RWPE2 (cell line): Measurements from ENCODE around the gene GMEB2.

Experiments
- ATAC-seq: fragments of 200-7000 bp; cut with Tn5 transposase; 3 replicates; pipeline ENCODE4 v1.9.1; 2021; ENCODE audit warnings: low read depth
- DNase-seq: peaks from one replicate; pipeline ENCODE4 v3.0.0-alpha.2; 2020; ENCODE audit warnings: low spot score
- H3K27ac ChIP-seq: fragments of 450-650 bp; 2 replicates; pipeline ENCODE4 v1.5.1; 2017; ENCODE audit warnings: mild to moderate bottlenecking; ENCODE audit not compliant: poor library complexity, severe bottlenecking
- H3K27me3 ChIP-seq: fragments of 250-450 bp; sonication (Bioruptor Pico); 2 replicates; pipeline ENCODE4 v1.5.1; 2021; ENCODE audit warnings: mild to moderate bottlenecking, moderate library complexity; ENCODE audit not compliant: insufficient read depth, poor library complexity, severe bottlenecking
- H3K36me3 ChIP-seq: fragments of 250-450 bp; sonication (Bioruptor Pico); 2 replicates; pipeline ENCODE4 v1.5.1; 2020; ENCODE audit warnings: low read depth, mild to moderate bottlenecking, moderate library complexity
- H3K4me1 ChIP-seq: fragments of 250-450 bp; sonication (Bioruptor Pico); 2 replicates; pipeline ENCODE4 v1.5.1; 2021; ENCODE audit warnings: mild to moderate bottlenecking, moderate library complexity; ENCODE audit not compliant: insufficient read depth, poor library complexity, severe bottlenecking
- H3K4me3 ChIP-seq: fragments of 250-450 bp; sonication (Bioruptor Pico); 2 replicates; pipeline ENCODE4 v1.5.1; 2021; ENCODE audit warnings: mild to moderate bottlenecking, moderate library complexity; ENCODE audit not compliant: severe bottlenecking
- H3K9me3 ChIP-seq: fragments of 250-450 bp; sonication (Bioruptor Pico); 2 replicates; pipeline ENCODE4 v1.5.1; 2021; ENCODE audit warnings: mild to moderate bottlenecking, moderate library complexity; ENCODE audit not compliant: severe bottlenecking
- CTCF ChIP-seq: fragments of 450-650 bp; IDR thresholded peaks from one replicate; pipeline ENCODE4 v1.5.1; 2017; ENCODE audit warnings: mild to moderate bottlenecking, moderate library complexity; ENCODE audit not compliant: poor library complexity, severe bottlenecking

Gene GMEB2

DNA sequence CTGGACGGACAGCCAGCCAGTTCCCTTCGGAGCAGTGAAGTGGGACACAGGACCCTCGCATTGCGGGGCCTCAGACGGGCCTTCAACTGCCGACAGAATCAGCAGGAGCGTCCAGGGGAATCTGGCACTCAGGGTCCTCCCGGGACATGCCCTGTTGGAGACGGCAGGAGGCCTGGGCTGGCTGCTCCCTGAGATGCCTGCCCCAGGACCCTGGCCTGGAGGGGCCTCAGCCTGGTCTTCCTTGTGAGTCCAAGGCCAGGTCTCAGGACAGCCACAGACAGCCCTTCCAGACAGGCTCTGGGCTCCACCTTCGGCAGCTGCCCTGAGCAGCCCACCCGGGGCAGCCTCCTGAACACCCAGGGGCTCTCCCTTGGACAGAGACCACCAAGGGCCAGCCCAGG lies 38.3 kb downstream of the GMEB2 start:
- no peaks in the 10 kb centered on the region for H3K9me3 ChIP-seq
- no peak for TF ChIP-seq CTCF
- H3K4me3 ChIP-seq = no peak overlapping the region
- DNase-seq (peak; percentile 84), ATAC-seq (peak; percentile 6; the same call in 2 of the 3 replicates)
- H3K4me1 ChIP-seq = no peaks in the 10 kb centered on the region
- no peaks in the 10 kb centered on the region for H3K27me3 ChIP-seq
- H3K27ac ChIP-seq = no peak overlapping the region
- peaks cover 20% of the 10 kb centered on the region for H3K36me3 ChIP-seq

- no peaks in the 10 kb centered on the region for H3K4me1 ChIP-seq
- H3K9me3 ChIP-seq = no peaks in the 10 kb centered on the region
- H3K36me3 ChIP-seq = peaks cover 17% of the 10 kb centered on the region
- peak; percentile 81 for DNase-seq
- H3K27me3 ChIP-seq = no peaks in the 10 kb centered on the region
- H3K4me3 ChIP-seq = no peak overlapping the region
- ATAC-seq = no peak
- no peak for TF ChIP-seq CTCF
- no peak overlapping the region for H3K27ac ChIP-seq
Measured at GRCh38 chr20:63587776-63588591, 38.9 kb downstream of the GMEB2 start.

GRCh38 chr20:63587256-63587655 lies 39.6 kb downstream of the GMEB2 start:
- Histone ChIP-seq H3K4me3 (no peak overlapping the region), H3K4me1 (no peaks in the 10 kb centered on the region), H3K36me3 (peaks cover 15% of the 10 kb centered on the region; the same call in 1 of the 2 replicates), H3K27me3 (no peaks in the 10 kb centered on the region), H3K27ac (no peak overlapping the region), H3K9me3 (no peaks in the 10 kb centered on the region)
- ATAC-seq = no peak
- TF ChIP-seq CTCF = no peak
- DNase-seq = peak; percentile 70

GRCh38 chr20:63586797-63587196 lies 40.1 kb downstream of the GMEB2 start:
- Histone ChIP-seq H3K27ac (no peak overlapping the region), H3K4me1 (no peaks in the 10 kb centered on the region), H3K9me3 (no peaks in the 10 kb centered on the region), H3K36me3 (peaks cover 14% of the 10 kb centered on the region; the same call in 1 of the 2 replicates), H3K4me3 (no peak overlapping the region), H3K27me3 (no peaks in the 10 kb centered on the region)
- TF ChIP-seq CTCF = no peak
- no peak for ATAC-seq
- peak; percentile 84 for DNase-seq
